Sciatic nerve (tissue), 2 donors: ENCODE data around the gene CTDNEP1. TPM values are rescaled to one million over a fixed set of nuclear protein-coding genes. Genes with fewer than 3 reads are reported as not detected.
A peak's percentile ranks its signal among the peaks of the same experiment; 100 is the strongest.

Experiments
- ATAC-seq: fragments of 200-7000 bp; cut with Tn5 transposase; one replicate; pipeline ENCODE4 v1.9.1; 2020; ENCODE audit warnings: mild to moderate bottlenecking, moderate library complexity
- DNase-seq: peaks from one replicate; pipeline ENCODE4 v3.0.0-alpha.2; 2020; ENCODE audit warnings: low spot score
- intact Hi-C: fragments of 100-400 bp; cut with DNase I; formaldehyde crosslinking; loops from one replicate; pipeline ENCODE4 v1.14.2; 2022
- microRNA-seq: library from miRNA; unstranded; fragments of <30 nt; microRNA quantifications from one replicate; pipeline ENCODE4 v1.2.0, GENCODE V29; 2020
- total RNA-seq: library from RNA; stranded (reverse); fragmentation: NEBNext Ultra II Directional; extraction: Animal tissue kit (Norgen Biotek cat#: 25700); gene quantifications from one replicate; pipeline ENCODE4 v1.2.1, GENCODE V29; 2021
- donor health status: DM: no; HTN: no; CAD: no.
- donor health status: DM: no; HTN: no; CAD: no.

Gene CTDNEP1
- total RNA-seq, 1 donor from 2014 or later = 82.0 TPM

DNA sequence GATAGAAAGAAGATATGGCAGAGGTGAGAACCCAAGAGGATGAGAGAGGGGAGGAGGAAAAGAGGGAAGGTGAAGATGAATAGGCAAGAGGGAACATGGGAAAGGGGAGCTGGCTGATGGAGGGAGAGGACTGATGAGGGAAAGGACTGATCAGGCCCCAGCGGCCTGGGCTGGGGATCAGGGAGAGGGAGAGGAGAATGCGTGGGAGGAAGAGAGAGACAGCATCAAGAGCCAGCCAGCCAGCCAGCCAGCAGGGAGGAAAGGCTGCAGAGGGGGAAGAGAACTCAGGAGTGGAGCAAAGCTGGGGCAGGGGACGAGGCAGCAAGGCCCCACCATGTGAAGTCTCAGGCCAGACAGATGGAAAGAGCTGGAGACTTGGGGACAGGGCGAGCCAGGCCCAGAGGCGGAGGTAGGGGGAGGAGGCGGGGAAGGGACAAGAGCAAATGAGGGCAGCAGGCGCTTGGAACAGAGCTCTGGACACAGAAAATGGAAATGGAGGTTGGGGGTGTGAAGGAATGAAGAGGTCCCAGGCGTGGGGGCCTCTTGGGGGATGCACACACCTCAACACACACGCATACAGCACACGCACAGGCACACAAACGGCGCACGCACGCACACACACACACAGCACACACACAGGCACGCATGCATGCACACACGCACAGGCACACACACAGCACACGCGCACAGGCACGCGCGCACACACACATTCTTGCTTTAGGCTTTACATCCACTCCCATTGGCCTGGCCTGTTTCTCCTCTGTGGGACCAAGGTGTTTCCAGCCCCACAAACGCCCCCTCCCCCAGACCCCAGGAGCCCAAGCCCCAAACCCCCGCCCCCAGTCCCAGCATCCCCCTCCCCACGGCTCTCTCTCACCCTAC, 44.2 kb downstream of the CTDNEP1 start:
- ATAC-seq (no peak), DNase-seq (no peak)
- intact Hi-C loops = no loop called here

GRCh38 chr17:7205561-7205960, 46.0 kb downstream of the CTDNEP1 start:
- ATAC-seq = peak; percentile 0

DNA sequence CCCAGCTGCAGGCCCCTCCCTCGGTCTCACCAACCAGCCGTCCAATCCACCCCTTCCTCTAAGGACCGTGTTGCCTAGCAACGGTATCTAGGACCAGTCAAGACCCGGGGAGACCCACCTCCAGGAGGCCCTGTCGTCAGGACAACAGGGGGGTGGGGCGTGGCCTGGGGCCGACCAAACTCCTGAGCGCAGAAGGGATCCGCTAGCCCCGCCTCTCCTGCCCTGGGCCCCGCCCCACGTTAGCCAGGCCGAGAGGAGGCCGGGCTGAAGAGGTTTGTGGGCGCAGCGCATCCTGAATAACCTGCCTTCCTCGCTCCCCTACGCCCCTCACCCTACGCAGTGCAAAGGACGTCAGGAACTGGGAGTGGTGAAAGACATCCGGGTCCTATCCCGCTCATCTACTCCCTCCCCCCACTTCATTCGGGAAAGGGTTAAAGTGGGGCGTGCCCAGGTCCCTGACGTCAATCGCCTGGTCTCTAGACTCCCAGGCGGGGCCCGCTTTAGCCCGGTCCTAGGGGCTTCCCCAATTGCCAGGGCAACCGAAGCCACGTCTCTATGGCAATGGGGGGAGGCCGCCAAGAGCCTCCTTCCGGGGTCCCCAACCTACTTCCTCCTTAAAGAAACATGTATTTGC, 46.6 kb downstream of the CTDNEP1 start:
- peak; percentile 93 for ATAC-seq
- intact Hi-C loops = no loop called here
- peak; percentile 91 for DNase-seq

More at GRCh38 chr17:7205561-7205960, 46.0 kb downstream of the CTDNEP1 start:
- no peak for DNase-seq
- intact Hi-C loops = no loop called here

DNA sequence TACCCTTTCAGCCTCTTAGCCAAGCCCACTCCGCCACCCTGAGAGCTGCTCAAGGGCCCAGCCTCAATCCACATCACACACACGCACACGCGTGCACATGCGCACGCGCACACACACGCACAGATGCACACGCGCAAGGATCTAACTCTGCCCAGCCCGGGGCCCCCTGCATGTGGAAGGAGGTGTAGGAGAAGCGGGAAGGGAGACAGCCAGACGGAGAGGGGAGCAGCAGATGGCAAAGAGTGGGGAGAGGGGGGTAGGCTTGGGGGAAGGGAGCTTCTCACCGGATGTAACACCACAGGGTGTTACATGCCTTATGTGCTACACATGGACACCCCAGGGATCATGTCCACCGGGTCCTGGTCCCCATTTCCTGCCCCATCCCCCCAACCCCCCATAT, 47.2 kb downstream of the CTDNEP1 start:
- ATAC-seq = peak; percentile 6

GRCh38 chr17:7203391-7203790, 48.1 kb downstream of the CTDNEP1 start:
- no peak for DNase-seq
- ATAC-seq = no peak
- intact Hi-C loops = no loop called here

More for the DNA sequence above, 47.2 kb downstream of the CTDNEP1 start:
- intact Hi-C loops = no loop called here
- no peak for DNase-seq

DNA sequence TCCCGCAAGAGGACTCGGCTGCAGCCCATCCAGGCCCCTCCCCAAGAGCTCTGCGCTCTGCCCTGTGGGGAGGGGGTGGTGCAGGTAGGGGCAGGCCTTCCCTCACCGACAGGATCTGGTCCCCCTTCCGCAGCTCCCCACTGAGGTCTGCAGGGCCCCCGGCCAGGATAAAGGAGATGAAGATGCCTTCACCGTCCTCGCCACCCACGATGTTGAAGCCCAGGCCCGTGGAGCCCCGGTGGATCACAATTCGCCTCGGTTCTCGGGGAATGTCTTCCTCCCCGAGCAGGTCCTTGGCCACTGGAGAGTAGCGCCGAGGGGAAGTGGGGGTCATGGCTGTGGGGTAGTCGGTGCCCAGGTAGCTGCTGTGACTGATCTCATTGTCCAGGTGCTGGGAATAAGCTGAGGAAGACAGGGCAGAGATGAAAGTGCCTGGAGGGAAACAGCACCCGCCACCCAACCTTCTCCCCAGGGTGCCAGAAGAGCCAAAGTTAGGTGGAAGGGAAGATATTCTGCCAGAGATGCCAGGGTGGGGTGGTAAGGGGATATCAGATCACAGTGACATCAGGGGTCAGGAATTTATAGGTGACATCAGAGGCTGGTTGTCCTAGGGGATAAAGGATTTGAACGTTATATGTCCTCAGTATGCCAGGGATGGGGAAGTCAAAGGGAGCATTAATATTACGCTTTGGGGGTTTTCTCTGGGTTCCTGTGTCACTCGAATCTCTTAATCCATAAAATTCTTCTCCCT, 54.7 kb downstream of the CTDNEP1 start:
- ATAC-seq (no peak), DNase-seq (no peak)
- intact Hi-C loops = no loop called here

DNA sequence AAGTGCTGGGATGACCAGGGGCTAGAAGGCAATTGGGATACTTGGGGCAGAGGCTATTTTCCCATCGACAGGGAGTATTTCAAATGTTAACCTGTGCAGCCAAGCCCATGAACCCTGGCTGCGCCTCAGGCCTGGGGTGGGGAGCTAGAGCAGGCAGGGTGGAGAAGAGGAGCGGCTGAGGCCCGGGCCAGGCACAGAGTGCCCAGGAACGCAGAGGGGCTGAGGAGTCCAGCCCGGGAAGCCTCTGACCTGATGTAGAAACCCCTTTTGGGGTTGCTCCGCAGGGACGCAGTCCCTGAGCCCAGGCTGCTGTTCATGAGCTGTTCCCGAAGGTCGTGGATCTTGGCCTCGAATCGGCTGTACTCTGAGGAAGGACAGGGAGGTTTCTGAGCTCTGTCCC, 55.6 kb downstream of the CTDNEP1 start:
- intact Hi-C loops = no loop called here
- no peak for ATAC-seq
- DNase-seq = no peak

Small RNAs within 50 kb of the gene (microRNA-seq; reads per million reads assigned to microRNA genes)
- 595 reads per million, percentile 78 among the genes with 10 or more reads in this experiment for gene MIR324

Other genes starting within 250 kb of the CTDNEP1 start
- gene RNASEK, start 239.1 kb downstream of the CTDNEP1 start, total RNA-seq = 152 TPM
- 24.5 TPM for gene BCL6B, start 228.7 kb downstream of the CTDNEP1 start, total RNA-seq
- gene SLC16A13, start 215.7 kb downstream of the CTDNEP1 start, total RNA-seq = 1.8 TPM
- gene SLC16A11, start 207.6 kb downstream of the CTDNEP1 start, total RNA-seq = 0.89 TPM
- 14.7 TPM for gene CLEC10A, start 171.5 kb downstream of the CTDNEP1 start, total RNA-seq
- 1.1 TPM for gene ASGR2, start 136.9 kb downstream of the CTDNEP1 start, total RNA-seq
- 2.3 TPM for gene ASGR1, start 72.4 kb downstream of the CTDNEP1 start, total RNA-seq
- 32.2 TPM for gene DLG4, start 31.9 kb downstream of the CTDNEP1 start, total RNA-seq
- 321 TPM for gene ACADVL, start 31.8 kb downstream of the CTDNEP1 start, total RNA-seq
- gene DVL2, start 17.2 kb downstream of the CTDNEP1 start, total RNA-seq = 49.1 TPM
- gene PHF23, start 12.3 kb downstream of the CTDNEP1 start, total RNA-seq = 23.8 TPM
- 397 TPM for gene GABARAP, start 9.3 kb downstream of the CTDNEP1 start, total RNA-seq
- 26.7 TPM for gene ELP5, start 481 bp upstream of the CTDNEP1 start, total RNA-seq
- gene CLDN7, start 10.7 kb upstream of the CTDNEP1 start, total RNA-seq = 4.1 TPM
- gene SLC2A4, start 30.0 kb upstream of the CTDNEP1 start, total RNA-seq = 6.1 TPM
- 2.1 TPM for gene YBX2, start 42.9 kb upstream of the CTDNEP1 start, total RNA-seq
- gene EIF5A, start 55.9 kb upstream of the CTDNEP1 start, total RNA-seq = 168 TPM
- 53.8 TPM for gene GPS2, start 63.6 kb upstream of the CTDNEP1 start, total RNA-seq
- gene NEURL4, start 77.6 kb upstream of the CTDNEP1 start, total RNA-seq = 37.0 TPM
- gene ACAP1, start 84.8 kb upstream of the CTDNEP1 start, total RNA-seq = 38.3 TPM
- gene KCTD11, start 100.4 kb upstream of the CTDNEP1 start, total RNA-seq = 64.6 TPM
- not detected for gene TMEM95, start 103.4 kb upstream of the CTDNEP1 start, total RNA-seq
- gene TNK1, start 129.4 kb upstream of the CTDNEP1 start, total RNA-seq = 6.1 TPM
- 37.1 TPM for gene PLSCR3, start 142.8 kb upstream of the CTDNEP1 start, total RNA-seq
- gene TMEM256, start 152.4 kb upstream of the CTDNEP1 start, total RNA-seq = 75.0 TPM
- gene NLGN2, start 156.1 kb upstream of the CTDNEP1 start, total RNA-seq = 44.8 TPM
- gene SPEM1, start 168.6 kb upstream of the CTDNEP1 start, total RNA-seq = not detected
- gene SPEM2, start 173.9 kb upstream of the CTDNEP1 start, total RNA-seq = not detected
- gene SPEM3, start 177.1 kb upstream of the CTDNEP1 start, total RNA-seq = not detected
- 3.0 TPM for gene TMEM102, start 183.7 kb upstream of the CTDNEP1 start, total RNA-seq
- 3.8 TPM for gene FGF11, start 187.8 kb upstream of the CTDNEP1 start, total RNA-seq
- gene CHRNB1, start 193.3 kb upstream of the CTDNEP1 start, total RNA-seq = 6.3 TPM
- 84.2 TPM for gene ZBTB4, start 227.9 kb upstream of the CTDNEP1 start, total RNA-seq
- gene SLC35G6, start 229.7 kb upstream of the CTDNEP1 start, total RNA-seq = not detected
- 126 TPM for gene POLR2A, start 232.6 kb upstream of the CTDNEP1 start, total RNA-seq